Measurements from ENCODE around the gene HAUS5. TPM values are rescaled to one million over a fixed set of nuclear protein-coding genes. Genes with fewer than 3 reads are reported as not detected.

Gene HAUS5
- total and polyA plus RNA-seq, 2 of the 8 experiments (the other 6 are each of a cell fraction or from before 2014, with no cell fraction given) = 13.8 to 25.7 TPM

DNA sequence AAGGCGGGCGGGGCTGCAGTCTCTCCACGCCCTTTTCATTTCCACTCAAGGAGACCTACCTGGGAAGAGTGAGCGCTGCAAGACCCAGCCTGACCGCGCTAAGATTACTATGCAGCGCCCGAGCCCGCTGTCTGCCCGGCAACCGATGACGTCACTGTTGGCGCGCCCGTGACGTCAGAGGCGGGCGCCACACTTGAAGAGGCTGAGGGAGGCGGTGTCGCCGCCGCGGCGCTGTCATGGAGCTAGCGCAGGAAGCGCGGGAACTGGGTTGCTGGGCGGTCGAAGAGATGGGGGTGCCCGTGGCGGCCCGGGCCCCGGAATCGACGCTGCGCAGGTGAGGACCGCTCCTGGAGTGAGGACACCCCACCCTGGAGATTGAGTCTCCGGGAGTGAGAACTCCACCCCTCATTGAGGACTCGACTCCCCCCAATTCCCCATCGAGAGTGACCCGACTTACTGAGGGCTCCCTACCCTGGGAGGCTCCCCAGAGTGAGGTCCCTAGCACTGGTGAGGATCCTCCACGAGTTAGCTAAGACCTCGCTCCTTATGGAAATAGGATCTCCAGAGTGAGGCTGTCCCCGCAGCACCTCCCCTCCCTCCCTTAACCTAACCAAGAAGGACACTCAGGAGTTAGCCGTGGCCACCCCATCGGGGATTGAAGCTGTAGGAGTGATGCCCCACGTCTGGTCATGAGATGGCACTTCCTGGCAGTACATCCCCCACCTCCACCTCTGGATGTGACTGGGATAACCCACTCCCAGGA lies at the start of gene HAUS5 (continued):
- TF ChIP-seq, protein P1, sequence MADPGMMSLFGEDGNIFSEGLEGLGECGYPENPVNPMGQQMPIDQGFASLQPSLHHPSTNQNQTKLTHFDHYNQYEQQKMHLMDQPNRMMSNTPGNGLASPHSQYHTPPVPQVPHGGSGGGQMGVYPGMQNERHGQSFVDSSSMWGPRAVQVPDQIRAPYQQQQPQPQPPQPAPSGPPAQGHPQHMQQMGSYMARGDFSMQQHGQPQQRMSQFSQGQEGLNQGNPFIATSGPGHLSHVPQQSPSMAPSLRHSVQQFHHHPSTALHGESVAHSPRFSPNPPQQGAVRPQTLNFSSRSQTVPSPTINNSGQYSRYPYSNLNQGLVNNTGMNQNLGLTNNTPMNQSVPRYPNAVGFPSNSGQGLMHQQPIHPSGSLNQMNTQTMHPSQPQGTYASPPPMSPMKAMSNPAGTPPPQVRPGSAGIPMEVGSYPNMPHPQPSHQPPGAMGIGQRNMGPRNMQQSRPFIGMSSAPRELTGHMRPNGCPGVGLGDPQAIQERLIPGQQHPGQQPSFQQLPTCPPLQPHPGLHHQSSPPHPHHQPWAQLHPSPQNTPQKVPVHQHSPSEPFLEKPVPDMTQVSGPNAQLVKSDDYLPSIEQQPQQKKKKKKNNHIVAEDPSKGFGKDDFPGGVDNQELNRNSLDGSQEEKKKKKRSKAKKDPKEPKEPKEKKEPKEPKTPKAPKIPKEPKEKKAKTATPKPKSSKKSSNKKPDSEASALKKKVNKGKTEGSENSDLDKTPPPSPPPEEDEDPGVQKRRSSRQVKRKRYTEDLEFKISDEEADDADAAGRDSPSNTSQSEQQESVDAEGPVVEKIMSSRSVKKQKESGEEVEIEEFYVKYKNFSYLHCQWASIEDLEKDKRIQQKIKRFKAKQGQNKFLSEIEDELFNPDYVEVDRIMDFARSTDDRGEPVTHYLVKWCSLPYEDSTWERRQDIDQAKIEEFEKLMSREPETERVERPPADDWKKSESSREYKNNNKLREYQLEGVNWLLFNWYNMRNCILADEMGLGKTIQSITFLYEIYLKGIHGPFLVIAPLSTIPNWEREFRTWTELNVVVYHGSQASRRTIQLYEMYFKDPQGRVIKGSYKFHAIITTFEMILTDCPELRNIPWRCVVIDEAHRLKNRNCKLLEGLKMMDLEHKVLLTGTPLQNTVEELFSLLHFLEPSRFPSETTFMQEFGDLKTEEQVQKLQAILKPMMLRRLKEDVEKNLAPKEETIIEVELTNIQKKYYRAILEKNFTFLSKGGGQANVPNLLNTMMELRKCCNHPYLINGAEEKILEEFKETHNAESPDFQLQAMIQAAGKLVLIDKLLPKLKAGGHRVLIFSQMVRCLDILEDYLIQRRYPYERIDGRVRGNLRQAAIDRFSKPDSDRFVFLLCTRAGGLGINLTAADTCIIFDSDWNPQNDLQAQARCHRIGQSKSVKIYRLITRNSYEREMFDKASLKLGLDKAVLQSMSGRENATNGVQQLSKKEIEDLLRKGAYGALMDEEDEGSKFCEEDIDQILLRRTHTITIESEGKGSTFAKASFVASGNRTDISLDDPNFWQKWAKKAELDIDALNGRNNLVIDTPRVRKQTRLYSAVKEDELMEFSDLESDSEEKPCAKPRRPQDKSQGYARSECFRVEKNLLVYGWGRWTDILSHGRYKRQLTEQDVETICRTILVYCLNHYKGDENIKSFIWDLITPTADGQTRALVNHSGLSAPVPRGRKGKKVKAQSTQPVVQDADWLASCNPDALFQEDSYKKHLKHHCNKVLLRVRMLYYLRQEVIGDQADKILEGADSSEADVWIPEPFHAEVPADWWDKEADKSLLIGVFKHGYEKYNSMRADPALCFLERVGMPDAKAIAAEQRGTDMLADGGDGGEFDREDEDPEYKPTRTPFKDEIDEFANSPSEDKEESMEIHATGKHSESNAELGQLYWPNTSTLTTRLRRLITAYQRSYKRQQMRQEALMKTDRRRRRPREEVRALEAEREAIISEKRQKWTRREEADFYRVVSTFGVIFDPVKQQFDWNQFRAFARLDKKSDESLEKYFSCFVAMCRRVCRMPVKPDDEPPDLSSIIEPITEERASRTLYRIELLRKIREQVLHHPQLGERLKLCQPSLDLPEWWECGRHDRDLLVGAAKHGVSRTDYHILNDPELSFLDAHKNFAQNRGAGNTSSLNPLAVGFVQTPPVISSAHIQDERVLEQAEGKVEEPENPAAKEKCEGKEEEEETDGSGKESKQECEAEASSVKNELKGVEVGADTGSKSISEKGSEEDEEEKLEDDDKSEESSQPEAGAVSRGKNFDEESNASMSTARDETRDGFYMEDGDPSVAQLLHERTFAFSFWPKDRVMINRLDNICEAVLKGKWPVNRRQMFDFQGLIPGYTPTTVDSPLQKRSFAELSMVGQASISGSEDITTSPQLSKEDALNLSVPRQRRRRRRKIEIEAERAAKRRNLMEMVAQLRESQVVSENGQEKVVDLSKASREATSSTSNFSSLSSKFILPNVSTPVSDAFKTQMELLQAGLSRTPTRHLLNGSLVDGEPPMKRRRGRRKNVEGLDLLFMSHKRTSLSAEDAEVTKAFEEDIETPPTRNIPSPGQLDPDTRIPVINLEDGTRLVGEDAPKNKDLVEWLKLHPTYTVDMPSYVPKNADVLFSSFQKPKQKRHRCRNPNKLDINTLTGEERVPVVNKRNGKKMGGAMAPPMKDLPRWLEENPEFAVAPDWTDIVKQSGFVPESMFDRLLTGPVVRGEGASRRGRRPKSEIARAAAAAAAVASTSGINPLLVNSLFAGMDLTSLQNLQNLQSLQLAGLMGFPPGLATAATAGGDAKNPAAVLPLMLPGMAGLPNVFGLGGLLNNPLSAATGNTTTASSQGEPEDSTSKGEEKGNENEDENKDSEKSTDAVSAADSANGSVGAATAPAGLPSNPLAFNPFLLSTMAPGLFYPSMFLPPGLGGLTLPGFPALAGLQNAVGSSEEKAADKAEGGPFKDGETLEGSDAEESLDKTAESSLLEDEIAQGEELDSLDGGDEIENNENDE (IDR thresholded peaks at IDR 0.05; ENCODE audit: insufficient replicate concordance, low read length) = no peak
- TF ChIP-seq RFX5 (IDR thresholded peaks at IDR 0.05; ENCODE audit: borderline replicate concordance, low read depth, low read length) = peak; percentile 100
- peak; percentile 65 to 96; a peak in 2 of 4 replicates for TF ChIP-seq SIN3A (conservative IDR thresholded peaks at IDR 0.05 in 1 of 2, IDR thresholded peaks at IDR 0.05 in 1 of 2; ENCODE audit: low read depth in 1 of 2, low read length in 2 of 2)
- TF ChIP-seq NANOG (IDR thresholded peaks at IDR 0.05; ENCODE audit: insufficient read depth, low read depth, low read length, poor library complexity, severe bottlenecking) = no peak
- peak; percentile 31 for TF ChIP-seq SAP30 (IDR thresholded peaks at IDR 0.05; ENCODE audit: insufficient read depth, insufficient replicate concordance, low read length)
- peak; percentile 71 for TF ChIP-seq KDM5A (IDR thresholded peaks at IDR 0.05; ENCODE audit: low read length)
- TF ChIP-seq, protein P2, sequence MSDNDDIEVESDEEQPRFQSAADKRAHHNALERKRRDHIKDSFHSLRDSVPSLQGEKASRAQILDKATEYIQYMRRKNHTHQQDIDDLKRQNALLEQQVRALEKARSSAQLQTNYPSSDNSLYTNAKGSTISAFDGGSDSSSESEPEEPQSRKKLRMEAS (IDR thresholded peaks at IDR 0.05) = peak; percentile 86
- TF ChIP-seq CBX5 (IDR thresholded peaks at IDR 0.05; ENCODE audit: low read depth, low read length) = no peak
- peak; percentile 68; the same call in 1 of the 2 replicates for TF ChIP-seq PHF8 (conservative IDR thresholded peaks at IDR 0.05; ENCODE audit: low read depth, low read length)
